ENCODE measurements around the gene ALPK1.

ALPK1 gene

DNA sequence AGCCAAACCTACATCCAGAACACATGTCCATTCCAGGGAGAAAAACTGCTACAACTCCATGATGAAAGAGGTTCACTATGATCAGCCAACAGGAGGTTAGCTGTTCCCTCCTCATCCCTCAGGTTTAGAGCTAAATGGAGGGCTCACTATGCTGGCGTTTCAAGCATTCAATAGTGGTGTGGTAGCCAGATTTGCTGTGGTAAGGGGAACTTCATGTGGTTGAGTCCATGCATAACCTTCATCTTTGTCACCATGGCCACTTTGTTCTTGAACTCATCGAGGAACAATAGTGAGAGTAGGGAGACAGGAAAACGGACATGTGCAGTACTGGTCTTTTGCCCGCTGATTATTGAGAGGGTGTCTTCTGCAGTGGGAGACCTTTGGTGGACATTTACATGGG, 33.8 kb downstream of the ALPK1 start:
- TF ChIP-seq GATA3 (IDR thresholded peaks at IDR 0.05; ENCODE audit: low read depth, low read length) (no peak), GATA2 (IDR thresholded peaks at IDR 0.05; ENCODE audit: low read depth, low read length) (no peak)

DNA sequence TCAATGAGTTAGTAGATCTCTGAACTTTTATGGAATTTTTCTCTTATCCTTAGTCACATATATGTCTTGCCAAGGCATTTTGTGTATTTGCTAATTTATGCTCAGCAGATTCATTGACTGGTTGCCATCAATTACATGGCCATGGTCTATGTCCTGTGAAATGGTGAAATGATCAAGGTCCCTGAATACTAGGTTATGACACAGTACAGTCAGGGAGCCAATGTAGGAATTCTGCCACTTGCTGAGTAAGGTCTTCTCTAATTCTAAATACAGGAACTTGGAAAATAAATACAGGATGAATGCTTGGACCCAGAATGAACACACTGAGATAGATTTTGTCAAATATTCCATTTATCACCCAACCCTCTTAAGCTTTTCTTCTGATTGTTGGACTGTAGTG, 35.2 kb downstream of the ALPK1 start:
- TF ChIP-seq GATA2 (IDR thresholded peaks at IDR 0.05; ENCODE audit: low read depth, low read length) (no peak), GATA3 (IDR thresholded peaks at IDR 0.05; ENCODE audit: low read depth, low read length) (no peak)

DNA sequence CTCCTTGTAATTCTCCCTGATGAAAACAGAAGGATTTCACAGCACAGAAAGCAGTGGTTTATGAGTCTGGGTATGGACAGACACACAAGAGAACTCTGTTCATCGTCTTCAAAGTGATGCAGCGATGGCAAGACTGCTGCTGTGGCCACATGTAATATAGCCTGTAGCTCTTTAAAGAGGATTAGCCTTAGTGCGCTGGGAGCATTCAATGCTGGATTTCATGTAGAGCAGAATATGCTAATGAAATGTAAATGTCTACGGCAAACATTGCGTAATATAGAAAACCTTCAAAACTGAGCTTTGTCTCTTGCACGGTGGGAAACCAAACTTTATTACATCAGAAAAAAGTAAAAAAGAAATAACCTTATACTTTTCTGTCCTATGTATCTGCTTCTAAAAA, 42.9 kb downstream of the ALPK1 start:
- no peak for TF ChIP-seq GATA3 (IDR thresholded peaks at IDR 0.05; ENCODE audit: low read depth, low read length)
- TF ChIP-seq GATA2 (IDR thresholded peaks at IDR 0.05; ENCODE audit: low read depth, low read length) = no peak

DNA sequence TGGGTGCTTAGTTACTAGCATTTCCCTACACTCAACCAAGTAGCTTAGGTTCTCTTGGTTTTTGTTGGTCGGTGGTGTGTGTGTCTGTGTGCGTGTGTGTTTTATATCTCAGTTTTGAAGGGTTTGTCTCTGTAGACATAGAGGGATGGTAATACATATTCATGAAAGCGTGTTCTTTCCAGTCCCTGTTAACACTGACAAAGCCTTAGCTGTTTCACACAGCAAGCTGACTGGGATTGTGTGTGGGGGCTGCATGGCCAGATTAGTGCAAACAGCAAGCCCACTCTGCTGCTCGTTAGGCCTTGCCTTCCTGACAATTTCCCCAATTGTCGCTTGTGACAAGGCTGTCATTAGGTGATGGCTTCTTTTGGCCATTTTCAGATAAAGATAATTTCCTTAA, 43.9 kb downstream of the ALPK1 start:
- TF ChIP-seq GATA2 (IDR thresholded peaks at IDR 0.05; ENCODE audit: low read depth, low read length) (no peak), GATA3 (IDR thresholded peaks at IDR 0.05; ENCODE audit: low read depth, low read length) (no peak)

DNA sequence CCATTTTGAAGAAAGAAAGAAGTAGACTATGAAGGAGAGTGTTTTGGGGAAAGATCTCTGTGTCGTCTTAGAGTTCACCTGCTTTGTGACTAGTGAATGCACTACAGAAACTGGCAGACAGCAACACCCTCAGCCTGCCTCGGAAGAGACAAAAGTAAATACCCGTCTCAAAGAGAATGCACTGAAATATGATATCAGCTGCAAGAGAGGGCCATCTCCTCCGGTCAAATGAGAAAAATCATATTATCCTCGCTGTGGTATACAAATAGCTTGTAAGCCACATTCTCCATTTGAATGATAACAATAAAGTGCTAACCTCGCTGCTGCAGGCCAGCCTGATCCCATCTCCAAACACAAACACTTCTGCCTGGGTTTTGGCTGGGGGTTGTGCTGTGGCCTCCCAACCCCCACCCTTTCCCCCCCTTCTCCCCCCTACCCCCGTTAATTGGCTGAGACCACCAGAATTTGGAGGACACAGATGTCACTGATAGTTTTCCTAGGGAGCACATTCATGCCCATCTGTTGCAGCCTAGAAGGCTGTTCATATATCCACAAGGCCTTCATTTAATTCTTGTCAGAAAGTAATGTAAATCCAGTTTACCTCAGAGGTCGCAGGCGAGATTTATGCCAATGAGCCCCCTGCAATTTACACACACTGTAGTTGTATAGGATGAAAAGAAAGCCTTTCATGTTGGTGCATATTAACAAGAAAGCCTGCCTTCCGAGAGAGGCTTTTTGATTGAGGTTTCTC, 46.3 kb downstream of the ALPK1 start:
- TF ChIP-seq GATA2 (IDR thresholded peaks at IDR 0.05; ENCODE audit: low read depth, low read length) (no peak), GATA3 (IDR thresholded peaks at IDR 0.05; ENCODE audit: low read depth, low read length) (no peak)

DNA sequence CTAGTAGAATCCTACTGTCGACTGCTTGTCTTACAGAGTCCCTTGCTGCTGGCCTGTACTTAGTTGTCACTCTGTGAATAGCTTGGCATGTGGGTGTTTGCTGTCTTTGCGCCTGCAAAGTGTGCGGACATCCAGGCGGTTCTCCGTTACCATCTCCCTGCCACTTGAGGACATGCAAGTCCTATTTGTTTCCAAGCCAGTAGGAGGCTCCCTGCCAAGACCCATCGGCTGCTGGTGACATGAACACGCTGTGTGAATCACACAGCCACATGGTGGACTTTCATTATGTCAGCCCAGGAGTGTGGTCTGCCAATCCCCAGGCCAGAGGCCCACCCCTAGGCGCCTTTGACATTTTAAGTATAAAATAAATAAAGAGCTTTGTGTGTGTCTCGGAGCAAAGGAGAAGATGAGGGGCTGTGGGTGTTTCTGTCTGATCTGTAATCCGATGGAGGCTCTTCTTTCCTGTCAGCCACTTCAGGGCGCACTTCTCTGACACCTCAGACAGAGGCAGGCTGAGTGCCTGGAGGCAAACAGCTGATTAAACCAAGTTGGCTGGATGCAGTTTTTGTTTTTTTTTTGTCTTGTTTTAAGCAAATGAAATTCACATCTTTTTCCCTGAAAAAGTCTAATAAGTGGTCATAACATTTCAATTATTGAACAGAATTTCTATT, 51.5 kb downstream of the ALPK1 start:
- TF ChIP-seq GATA3 (IDR thresholded peaks at IDR 0.05; ENCODE audit: low read depth, low read length) (no peak), GATA2 (IDR thresholded peaks at IDR 0.05; ENCODE audit: low read depth, low read length) (no peak)

DNA sequence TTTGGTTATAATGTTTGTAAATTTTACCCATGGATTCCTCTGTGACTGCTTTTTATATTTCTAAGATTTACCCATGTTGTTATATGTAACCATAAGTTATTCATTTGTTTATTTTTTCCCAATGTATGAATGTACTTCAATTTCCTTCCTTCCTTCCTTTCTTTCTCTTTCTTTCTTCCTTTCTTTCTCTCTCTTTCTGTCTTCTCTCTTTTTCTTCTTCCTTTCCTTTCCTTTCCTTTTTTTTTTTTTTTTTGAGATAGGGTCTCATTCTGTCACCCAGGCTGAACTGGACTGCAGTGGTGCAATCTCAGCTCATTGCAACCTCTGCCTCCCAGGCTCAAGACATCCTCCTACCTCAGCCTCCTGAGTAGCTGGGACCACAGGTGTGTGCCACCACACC, 55.6 kb downstream of the ALPK1 start:
- TF ChIP-seq GATA3 (IDR thresholded peaks at IDR 0.05; ENCODE audit: low read depth, low read length) = no peak
- TF ChIP-seq GATA2 (IDR thresholded peaks at IDR 0.05; ENCODE audit: low read depth, low read length) = no peak

DNA sequence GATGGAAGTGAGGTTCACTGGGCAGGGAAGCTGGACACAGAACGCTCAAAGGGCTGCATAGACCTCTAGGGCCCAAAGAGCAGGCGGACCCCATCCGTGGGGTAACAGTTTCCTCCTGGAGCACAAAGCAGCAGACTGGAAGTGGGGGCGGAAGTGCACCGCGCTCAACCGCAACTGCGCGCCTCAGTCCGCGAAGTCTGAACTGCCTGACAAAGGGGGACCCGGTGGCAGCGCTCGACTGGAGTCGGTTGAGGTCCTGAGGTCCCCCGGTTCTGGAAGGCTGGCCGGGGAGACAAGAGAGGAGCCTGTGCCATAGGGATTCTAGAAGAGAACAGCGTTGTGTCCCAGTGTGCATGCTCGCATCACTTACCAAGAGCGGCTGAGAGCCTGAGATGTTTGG, 58.5 kb downstream of the ALPK1 start:
- TF ChIP-seq GATA2 (IDR thresholded peaks at IDR 0.05; ENCODE audit: low read depth, low read length) (no peak), GATA3 (IDR thresholded peaks at IDR 0.05; ENCODE audit: low read depth, low read length) (no peak)

DNA sequence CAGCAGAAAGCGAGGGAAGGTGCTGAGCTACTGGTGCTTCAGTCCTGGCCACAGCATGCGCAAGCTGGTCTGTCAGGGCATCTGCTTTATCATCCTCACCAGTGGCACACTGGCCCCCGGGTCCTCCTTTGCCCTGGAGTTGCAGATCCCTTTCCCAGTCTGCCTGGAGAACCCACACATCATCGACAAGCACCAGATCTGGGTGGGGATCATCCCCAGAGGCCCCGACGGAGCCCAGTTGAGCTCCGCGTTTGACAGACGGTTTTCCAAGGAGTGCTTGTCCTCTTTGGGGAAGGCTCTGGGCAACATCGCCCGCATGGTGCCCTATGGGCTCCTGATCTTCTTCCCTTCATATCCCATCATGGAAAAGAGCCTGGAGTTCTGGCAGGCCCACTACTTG, 60.3 kb downstream of the ALPK1 start:
- no peak for TF ChIP-seq GATA3 (IDR thresholded peaks at IDR 0.05; ENCODE audit: low read depth, low read length)
- TF ChIP-seq GATA2 (IDR thresholded peaks at IDR 0.05; ENCODE audit: low read depth, low read length) = no peak

DNA sequence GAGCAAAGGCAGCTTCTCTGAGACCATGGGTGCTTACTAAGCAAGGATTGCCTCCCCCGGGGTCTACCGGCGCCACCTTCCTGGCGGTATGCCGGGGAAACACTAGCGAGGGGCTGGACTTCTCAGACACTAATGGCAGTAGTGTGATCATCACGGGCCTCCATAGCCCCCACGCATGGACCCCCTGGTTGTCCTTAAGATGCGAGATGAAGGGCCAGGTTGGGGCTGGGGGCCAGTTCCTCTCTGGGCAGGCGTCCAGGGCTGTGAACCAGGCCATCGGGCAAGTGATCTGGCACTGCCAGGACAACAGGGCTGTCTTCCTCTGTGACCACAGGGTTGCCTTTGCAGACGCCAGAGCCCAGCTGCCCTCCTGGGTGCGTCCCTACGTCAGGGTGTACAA, 60.7 kb downstream of the ALPK1 start:
- TF ChIP-seq GATA3 (IDR thresholded peaks at IDR 0.05; ENCODE audit: low read depth, low read length) (no peak), GATA2 (IDR thresholded peaks at IDR 0.05; ENCODE audit: low read depth, low read length) (no peak)

DNA sequence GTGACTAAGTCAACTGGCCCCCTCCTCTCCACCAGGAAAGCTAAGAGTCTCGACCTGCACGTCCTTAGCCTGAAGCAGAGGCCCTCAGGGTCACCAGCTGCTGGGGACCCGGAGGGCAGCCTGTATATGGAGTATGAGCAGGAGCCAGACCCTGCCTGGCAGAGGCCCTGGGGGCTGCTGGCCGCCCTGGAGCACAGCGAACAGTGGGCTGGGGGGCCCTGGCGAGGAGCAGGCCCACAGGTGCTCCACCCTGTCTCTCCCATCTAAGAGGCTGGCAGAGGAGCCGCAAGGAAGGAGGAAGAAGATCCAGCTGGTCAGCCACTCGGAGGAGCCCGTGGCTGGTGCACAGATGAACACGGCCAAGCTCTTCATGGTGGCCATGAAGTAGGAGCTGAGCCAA, 61.2 kb downstream of the ALPK1 start:
- no peak for TF ChIP-seq GATA3 (IDR thresholded peaks at IDR 0.05; ENCODE audit: low read depth, low read length)
- no peak for TF ChIP-seq GATA2 (IDR thresholded peaks at IDR 0.05; ENCODE audit: low read depth, low read length)

DNA sequence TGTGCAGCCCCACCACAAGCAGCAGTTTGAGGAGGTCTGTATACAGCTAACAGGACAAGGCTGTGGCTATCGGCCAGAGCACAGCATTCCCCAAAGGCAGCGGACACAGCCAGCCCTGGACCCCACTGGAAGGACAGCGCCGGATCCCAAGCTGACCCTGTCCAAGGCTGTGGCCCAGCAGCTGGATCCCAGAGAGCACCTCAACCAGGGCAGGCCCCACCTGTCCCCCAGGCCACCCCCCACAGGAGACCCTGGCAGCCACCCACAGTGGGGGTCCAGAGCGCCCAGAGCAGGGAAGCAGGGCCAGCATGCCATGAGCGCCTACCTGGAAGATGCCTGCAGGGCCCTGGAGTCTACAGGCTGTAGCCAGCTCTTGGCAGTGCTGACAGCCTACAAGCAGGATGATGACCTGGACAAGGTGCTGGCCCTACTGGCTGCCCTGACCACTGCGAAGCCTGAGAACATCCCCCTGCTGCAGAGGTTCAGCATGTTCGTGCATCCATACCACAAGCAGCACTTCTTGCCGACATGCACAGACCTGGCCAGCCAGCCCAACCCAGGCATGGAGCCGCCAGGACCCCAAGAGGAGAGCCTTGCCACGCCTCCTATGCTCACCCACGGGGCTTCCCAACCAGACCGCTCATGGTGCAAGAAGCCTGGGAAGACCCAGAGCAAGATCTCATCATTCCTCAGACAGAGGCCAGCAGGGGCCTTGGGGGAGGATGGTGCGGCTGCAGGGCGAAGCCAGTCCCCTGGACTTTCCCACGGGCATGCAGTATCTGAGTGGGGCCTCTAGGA, 62.0 kb downstream of the ALPK1 start:
- TF ChIP-seq GATA2 (IDR thresholded peaks at IDR 0.05; ENCODE audit: low read depth, low read length) = no peak
- TF ChIP-seq GATA3 (IDR thresholded peaks at IDR 0.05; ENCODE audit: low read depth, low read length) = no peak

DNA sequence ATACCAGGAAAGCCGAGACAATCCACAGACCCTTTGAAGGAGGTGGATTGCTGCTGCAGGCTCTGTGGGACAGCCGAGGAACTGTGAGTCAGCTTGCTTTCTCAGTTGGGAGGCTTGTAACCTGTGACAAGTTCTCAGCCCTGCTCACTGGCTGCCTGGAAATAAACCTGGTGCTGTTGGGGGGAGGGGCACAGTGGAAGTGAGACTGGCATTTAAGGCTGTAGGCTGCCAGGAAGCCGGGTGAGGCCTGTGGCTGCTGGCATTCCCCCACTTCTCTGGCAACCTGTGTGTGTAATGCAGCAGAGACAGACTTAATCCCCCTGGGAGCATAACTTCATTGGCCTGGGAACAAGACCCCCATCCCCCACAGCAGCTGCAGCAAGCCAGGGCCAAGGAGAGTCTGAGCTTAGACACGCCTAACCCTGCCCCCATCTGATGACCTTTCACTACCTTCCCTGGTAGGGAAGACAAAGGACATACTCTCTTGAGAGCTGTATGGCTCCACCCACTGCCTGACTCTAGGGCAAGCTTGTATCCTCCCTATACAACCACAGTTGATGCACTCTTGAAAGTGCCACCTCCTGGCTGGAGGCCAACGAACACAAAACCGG, 64.1 kb downstream of the ALPK1 start:
- no peak for TF ChIP-seq GATA2 (IDR thresholded peaks at IDR 0.05; ENCODE audit: low read depth, low read length)
- no peak for TF ChIP-seq GATA3 (IDR thresholded peaks at IDR 0.05; ENCODE audit: low read depth, low read length)

DNA sequence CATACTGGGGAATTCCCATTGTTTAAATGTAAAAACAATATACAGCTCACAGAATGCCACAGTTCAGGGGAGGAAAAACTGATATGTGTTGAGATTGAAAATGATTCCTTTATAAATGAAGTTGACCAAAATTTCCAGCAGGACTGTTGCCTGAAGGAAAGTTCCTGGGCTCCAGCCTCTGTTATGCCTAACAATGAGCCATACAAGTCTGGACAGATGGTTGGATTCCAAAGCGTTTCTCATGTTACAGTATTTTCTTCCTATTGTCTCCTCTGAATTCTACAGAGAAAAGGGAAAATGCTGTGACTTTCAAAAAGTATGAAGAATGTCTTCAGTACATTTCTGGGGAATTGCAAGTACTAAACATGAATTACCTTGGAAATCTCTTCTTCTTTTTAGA, 73.3 kb downstream of the ALPK1 start:
- TF ChIP-seq GATA3 (IDR thresholded peaks at IDR 0.05; ENCODE audit: low read depth, low read length) (no peak), GATA2 (IDR thresholded peaks at IDR 0.05; ENCODE audit: low read depth, low read length) (no peak)

Data from SH-SY5Y (cell line).